ENCODE results near the gene ZNF620.
A peak's percentile ranks its signal among the peaks of the same experiment; 100 is the strongest.

The ZNF620 gene

GRCh38 chr3:40465111-40465407 is 40.8 kb upstream of the ZNF620 start:
- Histone ChIP-seq H3K4me1 (ENCODE audit: control insufficient read depth, insufficient read depth, low read length) (no peaks in the 10 kb centered on the region), H3K36me3 (ENCODE audit: control insufficient read depth, insufficient read depth, low read length) (peaks cover 5% of the 10 kb centered on the region; the same call in 1 of the 2 replicates), H3K9me3 (ENCODE audit: control insufficient read depth, insufficient read depth, low read length) (no peaks in the 10 kb centered on the region), H3K27me3 (ENCODE audit: control insufficient read depth, insufficient read depth, low read length) (no peaks in the 10 kb centered on the region), H3K27ac (ENCODE audit: low read length) (no peak overlapping the region), H3K4me3 (ENCODE audit: low read length) (no peak overlapping the region)
- 100% methylated on average over 2 of the region's 4 CpGs for WGBS (ENCODE audit: insufficient coverage, insufficient read length)
- no peak for DNase-seq (ENCODE audit: low read depth, low spot score)

GRCh38 chr3:40465456-40465855 is 40.4 kb upstream of the ZNF620 start:
- Histone ChIP-seq H3K36me3 (ENCODE audit: control insufficient read depth, insufficient read depth, low read length) (peaks cover 2% of the 10 kb centered on the region; the same call in 1 of the 2 replicates), H3K27ac (ENCODE audit: low read length) (no peak overlapping the region), H3K27me3 (ENCODE audit: control insufficient read depth, insufficient read depth, low read length) (no peaks in the 10 kb centered on the region), H3K4me3 (ENCODE audit: low read length) (no peak overlapping the region), H3K9me3 (ENCODE audit: control insufficient read depth, insufficient read depth, low read length) (no peaks in the 10 kb centered on the region), H3K4me1 (ENCODE audit: control insufficient read depth, insufficient read depth, low read length) (no peaks in the 10 kb centered on the region)
- WGBS (ENCODE audit: insufficient coverage, insufficient read length): no CpG with 5 or more reads among the region's 2 CpGs
- no peak for DNase-seq (ENCODE audit: low read depth, low spot score)

GRCh38 chr3:40468018-40468417 is 37.8 kb upstream of the ZNF620 start:
- Histone ChIP-seq H3K36me3 (ENCODE audit: control insufficient read depth, insufficient read depth, low read length) (peaks cover 2% of the 10 kb centered on the region; the same call in 1 of the 2 replicates), H3K27me3 (ENCODE audit: control insufficient read depth, insufficient read depth, low read length) (no peaks in the 10 kb centered on the region), H3K27ac (ENCODE audit: low read length) (no peak overlapping the region), H3K9me3 (ENCODE audit: control insufficient read depth, insufficient read depth, low read length) (no peaks in the 10 kb centered on the region), H3K4me3 (ENCODE audit: low read length) (no peak overlapping the region), H3K4me1 (ENCODE audit: control insufficient read depth, insufficient read depth, low read length) (no peaks in the 10 kb centered on the region)
- DNase-seq (ENCODE audit: low read depth, low spot score): no peak
- WGBS (ENCODE audit: insufficient coverage, insufficient read length): no CpG with 5 or more reads among the region's 4 CpGs

- Histone ChIP-seq H3K27ac (ENCODE audit: low read length) (no peak overlapping the region), H3K4me3 (ENCODE audit: low read length) (no peak overlapping the region), H3K4me1 (ENCODE audit: control insufficient read depth, insufficient read depth, low read length) (no peaks in the 10 kb centered on the region), H3K27me3 (ENCODE audit: control insufficient read depth, insufficient read depth, low read length) (no peaks in the 10 kb centered on the region), H3K9me3 (ENCODE audit: control insufficient read depth, insufficient read depth, low read length) (no peaks in the 10 kb centered on the region), H3K36me3 (ENCODE audit: control insufficient read depth, insufficient read depth, low read length) (no peaks in the 10 kb centered on the region)
- DNase-seq (ENCODE audit: low read depth, low spot score): no peak
- WGBS (ENCODE audit: insufficient coverage, insufficient read length): no CpG with 5 or more reads among the region's 4 CpGs
Measured at GRCh38 chr3:40470701-40471100, 35.1 kb upstream of the ZNF620 start.

GRCh38 chr3:40476478-40477470 is 29.1 kb upstream of the ZNF620 start, which contains the start of gene ZNF619:
ZNF619 (plus strand) TSS chr3:40477122; CDS start chr3:40477980, 858 bp downstream.
- Histone ChIP-seq H3K4me3 (ENCODE audit: low read length) (peak within 1 kb of the TSS; percentile 68), H3K27me3 (ENCODE audit: control insufficient read depth, insufficient read depth, low read length) (no peaks in the 10 kb centered on the region), H3K4me1 (ENCODE audit: control insufficient read depth, insufficient read depth, low read length) (peaks cover 3% of the 10 kb centered on the region; the same call in 1 of the 2 replicates), H3K36me3 (ENCODE audit: control insufficient read depth, insufficient read depth, low read length) (no peaks in the 10 kb centered on the region), H3K27ac (ENCODE audit: low read length) (no peak within 1 kb of the TSS), H3K9me3 (ENCODE audit: control insufficient read depth, insufficient read depth, low read length) (no peaks in the 10 kb centered on the region)
- no CpG with 5 or more reads among the region's 48 CpGs for WGBS (ENCODE audit: insufficient coverage, insufficient read length)
- no peak for DNase-seq (ENCODE audit: low read depth, low spot score)

GRCh38 chr3:40477666-40478065 is 28.2 kb upstream of the ZNF620 start:
- Histone ChIP-seq H3K4me1 (ENCODE audit: control insufficient read depth, insufficient read depth, low read length) (peaks cover 3% of the 10 kb centered on the region; the same call in 1 of the 2 replicates), H3K9me3 (ENCODE audit: control insufficient read depth, insufficient read depth, low read length) (no peaks in the 10 kb centered on the region), H3K36me3 (ENCODE audit: control insufficient read depth, insufficient read depth, low read length) (no peaks in the 10 kb centered on the region), H3K27ac (ENCODE audit: low read length) (no peak overlapping the region), H3K27me3 (ENCODE audit: control insufficient read depth, insufficient read depth, low read length) (no peaks in the 10 kb centered on the region), H3K4me3 (ENCODE audit: low read length) (no peak overlapping the region)
- DNase-seq (ENCODE audit: low read depth, low spot score): no peak
- no CpG with 5 or more reads among the region's 4 CpGs for WGBS (ENCODE audit: insufficient coverage, insufficient read length)

GRCh38 chr3:40487172-40487571 is 18.7 kb upstream of the ZNF620 start:
- H3K27me3 ChIP-seq (ENCODE audit: control insufficient read depth, insufficient read depth, low read length): no peaks in the 10 kb centered on the region
- no peaks in the 10 kb centered on the region for H3K4me1 ChIP-seq (ENCODE audit: control insufficient read depth, insufficient read depth, low read length)
- WGBS (ENCODE audit: insufficient coverage, insufficient read length): no CpG with 5 or more reads among the region's 3 CpGs
- H3K27ac ChIP-seq (ENCODE audit: low read length): no peak overlapping the region
- H3K36me3 ChIP-seq (ENCODE audit: control insufficient read depth, insufficient read depth, low read length): peaks cover 7% of the 10 kb centered on the region; the same call in 1 of the 2 replicates
- H3K4me3 ChIP-seq (ENCODE audit: low read length): no peak overlapping the region
- H3K9me3 ChIP-seq (ENCODE audit: control insufficient read depth, insufficient read depth, low read length): peaks cover 3% of the 10 kb centered on the region
- no peak for DNase-seq (ENCODE audit: low read depth, low spot score)

GRCh38 chr3:40490916-40491315 is 14.9 kb upstream of the ZNF620 start:
- no peak overlapping the region for H3K27ac ChIP-seq (ENCODE audit: low read length)
- peaks cover 7% of the 10 kb centered on the region; the same call in 1 of the 2 replicates for H3K36me3 ChIP-seq (ENCODE audit: control insufficient read depth, insufficient read depth, low read length)
- no peaks in the 10 kb centered on the region for H3K27me3 ChIP-seq (ENCODE audit: control insufficient read depth, insufficient read depth, low read length)
- H3K4me3 ChIP-seq (ENCODE audit: low read length): no peak overlapping the region
- no CpG with 5 or more reads among the region's 5 CpGs for WGBS (ENCODE audit: insufficient coverage, insufficient read length)
- DNase-seq (ENCODE audit: low read depth, low spot score): no peak
- H3K4me1 ChIP-seq (ENCODE audit: control insufficient read depth, insufficient read depth, low read length): no peaks in the 10 kb centered on the region
- H3K9me3 ChIP-seq (ENCODE audit: control insufficient read depth, insufficient read depth, low read length): peaks cover 3% of the 10 kb centered on the region

GRCh38 chr3:40494698-40495097 is 11.1 kb upstream of the ZNF620 start:
- Histone ChIP-seq H3K27me3 (ENCODE audit: control insufficient read depth, insufficient read depth, low read length) (no peaks in the 10 kb centered on the region), H3K27ac (ENCODE audit: low read length) (no peak overlapping the region), H3K9me3 (ENCODE audit: control insufficient read depth, insufficient read depth, low read length) (no peaks in the 10 kb centered on the region), H3K4me3 (ENCODE audit: low read length) (no peak overlapping the region), H3K4me1 (ENCODE audit: control insufficient read depth, insufficient read depth, low read length) (no peaks in the 10 kb centered on the region), H3K36me3 (ENCODE audit: control insufficient read depth, insufficient read depth, low read length) (no peaks in the 10 kb centered on the region)
- no CpG with 5 or more reads among the region's 2 CpGs for WGBS (ENCODE audit: insufficient coverage, insufficient read length)
- no peak for DNase-seq (ENCODE audit: low read depth, low spot score)

GRCh38 chr3:40497288-40497687 is 8.6 kb upstream of the ZNF620 start:
- H3K9me3 ChIP-seq (ENCODE audit: control insufficient read depth, insufficient read depth, low read length): no peaks in the 10 kb centered on the region
- no peak for DNase-seq (ENCODE audit: low read depth, low spot score)
- H3K4me3 ChIP-seq (ENCODE audit: low read length): no peak overlapping the region

More at GRCh38 chr3:40497288-40497687, 8.6 kb upstream of the ZNF620 start:
- no peak overlapping the region for H3K27ac ChIP-seq (ENCODE audit: low read length)
- no CpG with 5 or more reads among the region's 2 CpGs for WGBS (ENCODE audit: insufficient coverage, insufficient read length)
- H3K27me3 ChIP-seq (ENCODE audit: control insufficient read depth, insufficient read depth, low read length): no peaks in the 10 kb centered on the region
- no peaks in the 10 kb centered on the region for H3K36me3 ChIP-seq (ENCODE audit: control insufficient read depth, insufficient read depth, low read length)
- no peaks in the 10 kb centered on the region for H3K4me1 ChIP-seq (ENCODE audit: control insufficient read depth, insufficient read depth, low read length)

All from iPS DF 6.9 (cell line).